Erythroblast (primary cell): ENCODE results near the gene CREB5.
"Not testable (repeated sequence)": the region's sequence is repeated elsewhere in the genome, so short reads cannot be mapped to it uniquely, and the experiment has no call there.

Experiments used
- DNase-seq, 2 experiments: peaks; one replicate each; lab custom pipeline; 2025; lab: John Stamatoyannopoulos, UW
- GATA1 ChIP-seq: IDR thresholded peaks from 2 replicates; pipeline ENCODE4 v1.6.1; 2011; ENCODE audit warnings: low read depth, mild to moderate bottlenecking, control low read depth, low read length, moderate library complexity
- POLR2A ChIP-seq: IDR thresholded peaks from 2 replicates; pipeline ENCODE4 v1.6.1; 2011; ENCODE audit warnings: mild to moderate bottlenecking, low read length

CREB5 gene

DNA sequence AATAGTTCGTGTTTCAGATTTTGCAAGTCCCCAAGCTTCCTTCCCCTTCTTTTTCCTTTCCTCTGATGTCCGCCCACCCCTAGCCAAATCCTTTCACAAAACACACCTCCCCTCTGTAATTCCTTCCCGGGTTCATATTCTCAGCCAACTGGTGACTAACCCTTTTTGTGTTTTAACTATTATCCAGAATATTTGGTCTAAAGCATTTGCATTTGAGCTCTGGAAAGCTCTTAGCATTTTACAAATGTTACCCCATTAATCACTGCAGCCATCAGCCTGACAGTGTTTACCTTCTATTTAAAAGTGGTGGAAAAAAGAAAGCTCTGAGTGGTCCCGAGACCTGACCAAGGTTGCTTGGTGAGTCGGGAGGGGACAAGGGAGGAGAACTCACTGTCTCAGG lies 139.0 kb downstream of the CREB5 start:
- no peak for DNase-seq
- TF ChIP-seq GATA1 (no peak), POLR2A (no peak)

- not testable (repeated sequence) for DNase-seq
These were observed 139.4 kb downstream of the CREB5 start for GRCh38 chr7:28551766-28552165.

- TF ChIP-seq GATA1 (no peak), POLR2A (no peak)
- no peak for DNase-seq
These were observed 142.6 kb downstream of the CREB5 start for GRCh38 chr7:28554802-28555471.

- no peak for DNase-seq
- TF ChIP-seq POLR2A (no peak), GATA1 (no peak)
These were observed 143.7 kb downstream of the CREB5 start for GRCh38 chr7:28556025-28556424.

GRCh38 chr7:28556671-28557070 lies 144.4 kb downstream of the CREB5 start:
- no peak for DNase-seq
- TF ChIP-seq POLR2A (no peak), GATA1 (no peak)

- DNase-seq, result no peak
- TF ChIP-seq GATA1 (no peak), POLR2A (no peak)
These were observed 145.9 kb downstream of the CREB5 start for GRCh38 chr7:28558236-28558635.

- peak in 1 of 2 experiments; percentile 2 for DNase-seq
- TF ChIP-seq POLR2A, result no peak
- TF ChIP-seq GATA1, result no peak
These were observed 148.4 kb downstream of the CREB5 start for GRCh38 chr7:28560767-28561166.

DNA sequence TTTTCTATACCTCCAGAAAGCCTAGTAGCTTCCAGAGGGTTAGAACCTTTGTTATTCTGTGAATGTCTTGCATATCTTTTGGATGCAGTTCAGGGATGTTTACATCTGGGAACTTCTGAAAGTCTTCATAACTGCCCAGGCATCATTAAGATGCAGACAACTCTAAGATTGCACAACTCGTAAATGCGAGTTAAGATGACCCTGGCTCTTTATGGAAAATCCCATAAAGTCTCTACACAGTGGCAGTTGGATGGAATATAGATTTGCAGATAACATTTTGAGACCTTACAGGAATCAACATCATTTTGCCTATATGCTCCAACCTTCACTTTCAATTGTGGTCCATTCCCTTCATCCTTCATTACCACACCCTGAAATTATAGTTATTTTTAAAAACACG lies 151.7 kb downstream of the CREB5 start:
- no peak for DNase-seq
- TF ChIP-seq GATA1 (no peak), POLR2A (no peak)

GRCh38 chr7:28564755-28565374 lies 152.5 kb downstream of the CREB5 start:
- TF ChIP-seq GATA1 (no peak), POLR2A (no peak)
- no peak for DNase-seq

GRCh38 chr7:28565980-28566379 lies 153.7 kb downstream of the CREB5 start:
- DNase-seq, result no peak
- TF ChIP-seq GATA1 (no peak), POLR2A (no peak)

GRCh38 chr7:28570113-28570969 lies 158.0 kb downstream of the CREB5 start:
- no peak for DNase-seq
- no peak for TF ChIP-seq POLR2A

GRCh38 chr7:28570970-28571288 lies 158.6 kb downstream of the CREB5 start:
- TF ChIP-seq POLR2A, result no peak
- DNase-seq, result no peak

GRCh38 chr7:28571405-28571804 lies 159.1 kb downstream of the CREB5 start:
- TF ChIP-seq GATA1 (no peak), POLR2A (no peak)
- no peak for DNase-seq

DNA sequence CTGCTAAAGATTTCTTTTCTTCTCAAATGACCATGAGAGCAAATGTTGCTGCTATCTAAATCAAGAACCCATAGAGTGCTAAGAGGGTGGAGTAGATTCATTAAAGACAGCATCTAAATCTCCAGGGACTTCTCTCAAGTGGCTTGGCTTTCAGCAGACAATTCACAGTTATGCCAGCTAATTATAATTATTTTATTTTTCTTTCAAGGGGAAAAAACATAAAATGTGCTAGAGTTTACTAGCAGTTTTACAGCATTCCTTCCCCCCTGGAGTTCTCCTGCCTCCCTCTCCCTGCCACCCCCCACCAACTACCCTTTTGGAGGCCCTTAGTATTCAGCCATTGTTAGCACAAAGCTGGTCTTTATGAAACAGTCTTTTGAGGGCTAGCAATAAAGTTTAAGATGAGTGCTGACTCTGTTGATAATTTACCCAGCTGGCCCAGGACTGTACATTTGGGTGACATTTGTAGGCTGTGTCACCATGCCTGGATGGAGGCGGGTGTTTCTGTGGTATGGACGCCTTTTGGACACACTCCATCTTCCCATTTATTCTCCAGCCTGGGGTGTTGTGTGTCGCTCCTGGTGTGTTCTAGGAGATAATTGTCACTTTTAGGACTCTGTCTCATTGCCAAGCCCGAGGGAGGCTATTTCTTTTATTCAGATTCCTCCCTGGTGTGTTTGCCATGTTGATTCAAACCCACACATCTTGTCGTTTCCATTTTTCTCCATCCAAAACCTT lies 160.2 kb downstream of the CREB5 start:
- no peak for TF ChIP-seq POLR2A
- TF ChIP-seq GATA1, result no peak
- DNase-seq, result no peak
